Neural cell (in vitro differentiated cells): ENCODE measurements around the gene TOM1L1. TPM values are rescaled to one million over a fixed set of nuclear protein-coding genes. Genes with fewer than 3 reads are reported as not detected.

Experiments
- H2AFZ ChIP-seq: fragments of 200-600, 300-800 bp; sonication (generic), shearing (Covaris generic); 2 replicates; pipeline ENCODE4 v1.6.0; 2014; ENCODE audit warnings: low read depth, mild to moderate bottlenecking, antibody characterized with exemption, low read length, moderate library complexity
- H3F3A ChIP-seq: fragments of 200-600 bp; shearing (Covaris generic); 2 replicates; pipeline ENCODE4 v1.6.1; 2016; ENCODE audit warnings: mild to moderate bottlenecking, moderate library complexity, mixed read lengths, antibody characterized with exemption, low read length; ENCODE audit not compliant: insufficient read depth, poor library complexity, severe bottlenecking
- H3K27ac ChIP-seq: fragments of 200-600, 300-800 bp; sonication (generic), shearing (Covaris generic); 2 replicates; pipeline ENCODE4 v1.5.1; 2014; ENCODE audit warnings: mild to moderate bottlenecking, low read length, moderate library complexity
- H3K27me3 ChIP-seq: fragments of 300-800, 200-600 bp; sonication (generic), shearing (Covaris generic); 2 replicates; pipeline ENCODE4 v1.6.0; 2014; ENCODE audit warnings: mild to moderate bottlenecking, low read depth, low read length, moderate library complexity; ENCODE audit not compliant: insufficient read depth
- H3K36me3 ChIP-seq: fragments of 300-800, 200-600 bp; sonication (generic), shearing (Covaris generic); 2 replicates; pipeline ENCODE4 v1.5.1; 2014; ENCODE audit warnings: mild to moderate bottlenecking, antibody characterized with exemption, low read length, moderate library complexity; ENCODE audit not compliant: insufficient read depth
- H3K4me2 ChIP-seq: fragments of 300-800, 200-600 bp; sonication (generic), shearing (Covaris generic); 2 replicates; pipeline ENCODE4 v1.6.0; 2014; ENCODE audit warnings: mild to moderate bottlenecking, low read length
- H3K4me3 ChIP-seq: fragments of 300-800, 200-600 bp; sonication (generic), shearing (Covaris generic); 2 replicates; pipeline ENCODE4 v1.5.1; 2014; ENCODE audit warnings: mild to moderate bottlenecking, low read length, moderate library complexity
- H3K79me2 ChIP-seq: fragments of 200-600 bp; shearing (Covaris generic); replicated peaks from 2 replicates; pipeline ENCODE4 v1.6.0; 2014; ENCODE audit warnings: mild to moderate bottlenecking, low read length, moderate library complexity; ENCODE audit not compliant: insufficient read depth
- H3K9ac ChIP-seq: fragments of 300-800, 200-600 bp; sonication (generic), shearing (Covaris generic); 2 replicates; pipeline ENCODE4 v1.6.1; 2016; ENCODE audit warnings: mild to moderate bottlenecking, low read length, mixed read lengths
- H3K9me2 ChIP-seq: fragments of 200-600 bp; shearing (Covaris generic); 2 replicates; pipeline ENCODE4 v1.6.1; 2016; ENCODE audit warnings: mild to moderate bottlenecking, low read length, mixed read lengths; ENCODE audit not compliant: insufficient read depth
- H3K9me3 ChIP-seq: fragments of 200-600, 300-800 bp; sonication (generic), shearing (Covaris generic); 2 replicates; pipeline ENCODE4 v1.6.1; 2016; ENCODE audit warnings: mild to moderate bottlenecking, mixed run types, low read length, moderate library complexity, mixed read lengths
- H4K20me1 ChIP-seq: fragments of 200-600 bp; shearing (Covaris generic); 2 replicates; pipeline ENCODE4 v1.6.1; 2016; ENCODE audit warnings: mild to moderate bottlenecking, mixed run types; ENCODE audit not compliant: insufficient read depth
- EP300 ChIP-seq: fragments of 450-650 bp; conservative IDR thresholded peaks from 2 replicates; pipeline ENCODE4 v1.6.1; 2014; ENCODE audit warnings: antibody characterized with exemption, mild to moderate bottlenecking, moderate library complexity; ENCODE audit not compliant: poor library complexity, severe bottlenecking
- EZH2 ChIP-seq: fragments of 200-600, 300-800 bp; shearing (Covaris generic), sonication (generic); IDR thresholded peaks from 2 replicates; pipeline ENCODE4 v1.6.1; 2014; ENCODE audit warnings: antibody characterized with exemption, low read length, borderline replicate concordance, mild to moderate bottlenecking; ENCODE audit not compliant: insufficient read depth, poor library complexity, severe bottlenecking
- MXI1 ChIP-seq: fragments of 450-650 bp; conservative IDR thresholded peaks from 2 replicates; pipeline ENCODE4 v1.6.1; 2014; ENCODE audit warnings: antibody characterized with exemption, mild to moderate bottlenecking; ENCODE audit not compliant: poor library complexity, severe bottlenecking
- POLR2AphosphoS5 ChIP-seq: IDR thresholded peaks from 2 replicates; pipeline ENCODE4 v1.6.1; 2012
- RAD21 ChIP-seq: fragments of 450-650 bp; conservative IDR thresholded peaks from 2 replicates; pipeline ENCODE4 v1.6.1; 2014; ENCODE audit warnings: antibody characterized with exemption, mild to moderate bottlenecking, moderate library complexity
- SMC3 ChIP-seq: fragments of 450-650 bp; conservative IDR thresholded peaks from 2 replicates; pipeline ENCODE4 v1.6.1; 2014; ENCODE audit warnings: antibody characterized with exemption, mild to moderate bottlenecking, moderate library complexity; ENCODE audit not compliant: poor library complexity
- TAF1 ChIP-seq: IDR thresholded peaks from 2 replicates; pipeline ENCODE4 v1.6.1; 2012; ENCODE audit warnings: low read depth
- polyA plus RNA-seq: library from polyadenylated mRNA; depleted of rRNA; stranded (reverse); fragments of >200 nt; gene quantifications from 2 replicates; pipeline ENCODE4 v1.2.3, GENCODE V29; 2014
- TF ChIP-seq, protein P1 (sequence below): IDR thresholded peaks from 2 replicates; pipeline ENCODE4 v1.6.1; 2012; ENCODE audit warnings: borderline replicate concordance
- TF ChIP-seq, protein P2 (sequence below): fragments of 450-650 bp; IDR thresholded peaks from 2 replicates; pipeline ENCODE4 v1.5.1; 2014; ENCODE audit warnings: antibody characterized with exemption, mild to moderate bottlenecking, moderate library complexity; ENCODE audit not compliant: poor library complexity, severe bottlenecking

The TOM1L1 gene
- polyA plus RNA-seq, 1 donor from 2014 or later: 13.6 TPM

DNA sequence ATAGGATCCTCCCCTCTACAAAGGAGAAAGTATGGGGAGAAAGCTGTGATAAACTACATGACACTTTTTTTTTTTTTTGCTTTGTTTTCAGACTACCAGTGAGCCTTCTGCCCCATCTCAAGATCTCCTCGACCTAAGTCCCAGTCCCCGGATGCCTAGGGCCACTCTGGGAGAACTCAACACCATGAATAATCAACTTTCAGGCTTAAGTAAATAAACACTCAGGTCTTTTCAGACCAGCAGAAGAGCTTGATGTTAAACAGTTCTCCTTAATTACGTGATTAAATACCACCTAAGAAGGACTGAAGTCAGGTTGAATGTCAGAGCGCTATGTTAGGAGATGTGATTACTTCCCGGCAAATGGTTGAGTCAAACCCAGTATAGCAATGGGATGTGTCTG lies 36.4 kb downstream of the TOM1L1 start:
- Histone ChIP-seq H3K36me3 (no peaks in the 10 kb centered on the region), H3K9ac (no peak overlapping the region), H3K79me2 (no peaks in the 10 kb centered on the region), H4K20me1 (no peaks in the 10 kb centered on the region), H3K9me2 (no peaks in the 10 kb centered on the region), H3K4me2 (no peak overlapping the region), H3K27ac (no peak overlapping the region), H3K9me3 (no peaks in the 10 kb centered on the region), H3K27me3 (no peaks in the 10 kb centered on the region), H3F3A (no peaks in the 10 kb centered on the region), H2AFZ (no peak overlapping the region), H3K4me3 (no peak overlapping the region)
- TF ChIP-seq, protein P1, sequence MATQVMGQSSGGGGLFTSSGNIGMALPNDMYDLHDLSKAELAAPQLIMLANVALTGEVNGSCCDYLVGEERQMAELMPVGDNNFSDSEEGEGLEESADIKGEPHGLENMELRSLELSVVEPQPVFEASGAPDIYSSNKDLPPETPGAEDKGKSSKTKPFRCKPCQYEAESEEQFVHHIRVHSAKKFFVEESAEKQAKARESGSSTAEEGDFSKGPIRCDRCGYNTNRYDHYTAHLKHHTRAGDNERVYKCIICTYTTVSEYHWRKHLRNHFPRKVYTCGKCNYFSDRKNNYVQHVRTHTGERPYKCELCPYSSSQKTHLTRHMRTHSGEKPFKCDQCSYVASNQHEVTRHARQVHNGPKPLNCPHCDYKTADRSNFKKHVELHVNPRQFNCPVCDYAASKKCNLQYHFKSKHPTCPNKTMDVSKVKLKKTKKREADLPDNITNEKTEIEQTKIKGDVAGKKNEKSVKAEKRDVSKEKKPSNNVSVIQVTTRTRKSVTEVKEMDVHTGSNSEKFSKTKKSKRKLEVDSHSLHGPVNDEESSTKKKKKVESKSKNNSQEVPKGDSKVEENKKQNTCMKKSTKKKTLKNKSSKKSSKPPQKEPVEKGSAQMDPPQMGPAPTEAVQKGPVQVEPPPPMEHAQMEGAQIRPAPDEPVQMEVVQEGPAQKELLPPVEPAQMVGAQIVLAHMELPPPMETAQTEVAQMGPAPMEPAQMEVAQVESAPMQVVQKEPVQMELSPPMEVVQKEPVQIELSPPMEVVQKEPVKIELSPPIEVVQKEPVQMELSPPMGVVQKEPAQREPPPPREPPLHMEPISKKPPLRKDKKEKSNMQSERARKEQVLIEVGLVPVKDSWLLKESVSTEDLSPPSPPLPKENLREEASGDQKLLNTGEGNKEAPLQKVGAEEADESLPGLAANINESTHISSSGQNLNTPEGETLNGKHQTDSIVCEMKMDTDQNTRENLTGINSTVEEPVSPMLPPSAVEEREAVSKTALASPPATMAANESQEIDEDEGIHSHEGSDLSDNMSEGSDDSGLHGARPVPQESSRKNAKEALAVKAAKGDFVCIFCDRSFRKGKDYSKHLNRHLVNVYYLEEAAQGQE: no peak
- TF ChIP-seq EP300 (no peak), TAF1 (no peak), RAD21 (no peak), POLR2AphosphoS5 (no peak), MXI1 (no peak), SMC3 (no peak), EZH2 (no peak)
- TF ChIP-seq, protein P2, sequence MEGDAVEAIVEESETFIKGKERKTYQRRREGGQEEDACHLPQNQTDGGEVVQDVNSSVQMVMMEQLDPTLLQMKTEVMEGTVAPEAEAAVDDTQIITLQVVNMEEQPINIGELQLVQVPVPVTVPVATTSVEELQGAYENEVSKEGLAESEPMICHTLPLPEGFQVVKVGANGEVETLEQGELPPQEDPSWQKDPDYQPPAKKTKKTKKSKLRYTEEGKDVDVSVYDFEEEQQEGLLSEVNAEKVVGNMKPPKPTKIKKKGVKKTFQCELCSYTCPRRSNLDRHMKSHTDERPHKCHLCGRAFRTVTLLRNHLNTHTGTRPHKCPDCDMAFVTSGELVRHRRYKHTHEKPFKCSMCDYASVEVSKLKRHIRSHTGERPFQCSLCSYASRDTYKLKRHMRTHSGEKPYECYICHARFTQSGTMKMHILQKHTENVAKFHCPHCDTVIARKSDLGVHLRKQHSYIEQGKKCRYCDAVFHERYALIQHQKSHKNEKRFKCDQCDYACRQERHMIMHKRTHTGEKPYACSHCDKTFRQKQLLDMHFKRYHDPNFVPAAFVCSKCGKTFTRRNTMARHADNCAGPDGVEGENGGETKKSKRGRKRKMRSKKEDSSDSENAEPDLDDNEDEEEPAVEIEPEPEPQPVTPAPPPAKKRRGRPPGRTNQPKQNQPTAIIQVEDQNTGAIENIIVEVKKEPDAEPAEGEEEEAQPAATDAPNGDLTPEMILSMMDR: no peak

DNA sequence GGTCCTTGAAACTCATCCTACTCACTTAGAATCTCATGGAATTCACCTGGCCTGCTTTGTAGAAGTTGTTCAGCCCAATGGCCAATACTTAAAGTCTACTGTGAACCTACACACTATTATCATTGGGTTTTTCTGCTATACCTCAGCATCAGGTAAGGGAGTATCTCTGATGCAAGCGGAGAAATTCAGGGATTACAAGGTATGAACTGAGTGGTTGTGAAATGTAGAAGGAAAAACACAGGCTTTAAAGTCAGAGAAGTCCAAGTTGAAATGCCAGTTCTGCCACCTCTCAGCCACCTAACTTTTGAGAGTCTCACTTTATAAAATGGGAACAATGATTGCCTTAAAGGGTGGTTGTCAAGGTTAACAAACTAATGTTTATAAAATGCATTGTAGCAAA lies 36.8 kb downstream of the TOM1L1 start:
- TF ChIP-seq EP300 (no peak), SMC3 (no peak), EZH2 (no peak), RAD21 (no peak), MXI1 (no peak), POLR2AphosphoS5 (no peak)
- TF ChIP-seq, protein P1: no peak
- TF ChIP-seq, protein P2: no peak
- Histone ChIP-seq H3K9me3 (no peaks in the 10 kb centered on the region), H3K27me3 (no peaks in the 10 kb centered on the region), H4K20me1 (no peaks in the 10 kb centered on the region), H3K36me3 (no peaks in the 10 kb centered on the region), H3K79me2 (no peaks in the 10 kb centered on the region), H3K27ac (no peak overlapping the region), H2AFZ (no peak overlapping the region), H3K4me2 (no peak overlapping the region), H3K9ac (no peak overlapping the region), H3F3A (no peaks in the 10 kb centered on the region), H3K9me2 (no peaks in the 10 kb centered on the region), H3K4me3 (no peak overlapping the region)
